SU-DHL-6 (cell line): ENCODE results near the gene TBL1X.

Experiments used
- H2AFZ ChIP-seq: fragments of 200-600 bp; sonication (generic); 2 replicates; pipeline ENCODE4 v1.6.1; 2014; ENCODE audit warnings: low read depth, mild to moderate bottlenecking, moderate library complexity, mixed read lengths, antibody characterized with exemption, low read length; ENCODE audit not compliant: severe bottlenecking
- H3F3A ChIP-seq: fragments of 200-600 bp; shearing (Covaris generic); 2 replicates; pipeline ENCODE4 v1.6.0; 2016; ENCODE audit warnings: antibody characterized with exemption, mild to moderate bottlenecking; ENCODE audit not compliant: insufficient read depth
- H3K27ac ChIP-seq: fragments of 200-600 bp; sonication (generic); 2 replicates; pipeline ENCODE4 v1.5.1; 2016; ENCODE audit warnings: low read depth, mild to moderate bottlenecking, low read length, moderate library complexity, mixed read lengths
- H3K27me3 ChIP-seq: fragments of 200-600 bp; sonication (generic), shearing (Covaris generic); 2 replicates; pipeline ENCODE4 v1.6.0; 2014; ENCODE audit warnings: mild to moderate bottlenecking, low read length
- H3K36me3 ChIP-seq: fragments of 200-600 bp; sonication (generic); 2 replicates; pipeline ENCODE4 v1.6.1; 2014; ENCODE audit warnings: mild to moderate bottlenecking, low read length, mixed read lengths
- H3K4me2 ChIP-seq: fragments of 300-600, 200-600 bp; shearing (Covaris generic), sonication (generic); 2 replicates; pipeline ENCODE4 v1.6.0; 2014; ENCODE audit warnings: low read length, low read depth, mild to moderate bottlenecking; ENCODE audit not compliant: poor library complexity, severe bottlenecking
- H3K4me3 ChIP-seq: fragments of 200-600 bp; sonication (generic); 2 replicates; pipeline ENCODE4 v1.5.1; 2014; ENCODE audit warnings: antibody characterized with exemption, low read length, mild to moderate bottlenecking, mixed read lengths; ENCODE audit not compliant: insufficient read depth, poor library complexity, severe bottlenecking
- H3K79me2 ChIP-seq: fragments of 200-600 bp; sonication (generic); 2 replicates; pipeline ENCODE4 v1.6.1; 2014; ENCODE audit warnings: mild to moderate bottlenecking, low read length, moderate library complexity; ENCODE audit not compliant: insufficient read depth
- H3K9ac ChIP-seq: fragments of 200-600 bp; sonication (generic); 2 replicates; pipeline ENCODE4 v1.7.0; 2014; ENCODE audit warnings: mild to moderate bottlenecking, low read length
- H3K9me2 ChIP-seq: fragments of 200-600 bp; sonication (generic); replicated peaks from 2 replicates; pipeline ENCODE4 v1.6.1; 2014; ENCODE audit warnings: low read length; ENCODE audit not compliant: insufficient read depth
- H3K9me3 ChIP-seq: fragments of 200-600 bp; sonication (generic); 2 replicates; pipeline ENCODE4 v1.6.1; 2014; ENCODE audit warnings: low read length, mixed read lengths; ENCODE audit not compliant: insufficient read depth
- H4K20me1 ChIP-seq: fragments of 200-600 bp; sonication (generic); 2 replicates; pipeline ENCODE4 v1.6.1; 2014; ENCODE audit warnings: low read depth, mild to moderate bottlenecking, antibody characterized with exemption, low read length, moderate library complexity, mixed read lengths
- CTCF ChIP-seq: fragments of 200-600 bp; sonication (generic); IDR thresholded peaks from one replicate; pipeline ENCODE4 v1.5.1; 2017; ENCODE audit warnings: antibody characterized with exemption, mild to moderate bottlenecking, low read length, moderate library complexity; ENCODE audit not compliant: insufficient read depth, poor library complexity, severe bottlenecking
- EZH2phosphoT487 ChIP-seq: fragments of 200-600 bp; sonication (generic), shearing (Covaris generic); conservative IDR thresholded peaks from 2 replicates; pipeline ENCODE4 v1.6.1; 2018; ENCODE audit warnings: mild to moderate bottlenecking, antibody characterized with exemption, low read length, moderate library complexity, mixed read lengths

Gene TBL1X

DNA sequence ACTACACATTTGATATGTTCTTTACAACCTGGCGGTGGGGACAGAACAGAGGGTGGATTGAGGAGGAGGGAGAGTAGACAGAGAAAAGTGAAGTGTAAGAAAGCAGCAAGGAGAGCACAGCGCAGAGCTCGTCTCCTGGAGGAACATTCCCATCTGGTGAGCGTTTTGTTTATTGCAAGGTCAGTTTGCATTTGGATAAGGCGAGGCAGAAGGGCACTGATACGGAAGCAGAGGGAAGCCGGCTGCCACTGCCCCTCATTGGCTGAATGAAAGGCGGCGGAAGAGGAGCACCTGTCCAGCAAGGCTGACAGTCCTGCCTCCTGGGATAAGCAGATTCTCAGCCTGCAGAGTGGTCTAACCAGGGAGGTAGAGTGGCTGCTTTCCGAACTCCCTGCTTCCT lies 217.6 kb downstream of the TBL1X start:
- Histone ChIP-seq H2AFZ (no peak overlapping the region), H3K36me3 (no peaks in the 10 kb centered on the region), H3K9me3 (no peaks in the 10 kb centered on the region), H3K9ac (no peak overlapping the region), H3K4me3 (no peak overlapping the region), H3K4me2 (no peak overlapping the region), H3F3A (no peaks in the 10 kb centered on the region), H3K27me3 (no peaks in the 10 kb centered on the region), H3K27ac (no peak overlapping the region), H3K9me2 (no peaks in the 10 kb centered on the region), H3K79me2 (no peaks in the 10 kb centered on the region), H4K20me1 (no peaks in the 10 kb centered on the region)
- TF ChIP-seq EZH2phosphoT487: no peak
- TF ChIP-seq CTCF: no peak

GRCh38 chrX:9682861-9683260 lies 218.0 kb downstream of the TBL1X start:
- no peaks in the 10 kb centered on the region for H3K27me3 ChIP-seq
- H3K79me2 ChIP-seq: no peaks in the 10 kb centered on the region

GRCh38 chrX:9683350-9683749 lies 218.5 kb downstream of the TBL1X start:
- Histone ChIP-seq H3K9me2 (no peaks in the 10 kb centered on the region), H3K79me2 (no peaks in the 10 kb centered on the region), H4K20me1 (no peaks in the 10 kb centered on the region), H2AFZ (no peak overlapping the region), H3K36me3 (no peaks in the 10 kb centered on the region), H3K4me3 (no peak overlapping the region), H3K4me2 (no peak overlapping the region), H3F3A (no peaks in the 10 kb centered on the region), H3K9ac (no peak overlapping the region), H3K27me3 (no peaks in the 10 kb centered on the region), H3K27ac (no peak overlapping the region), H3K9me3 (no peaks in the 10 kb centered on the region)
- TF ChIP-seq CTCF (no peak), EZH2phosphoT487 (no peak)

More at GRCh38 chrX:9682861-9683260, 218.0 kb downstream of the TBL1X start:
- Histone ChIP-seq H3K9ac (no peak overlapping the region), H3F3A (no peaks in the 10 kb centered on the region), H2AFZ (no peak overlapping the region), H3K27ac (no peak overlapping the region), H3K36me3 (no peaks in the 10 kb centered on the region), H3K4me3 (no peak overlapping the region), H3K9me3 (no peaks in the 10 kb centered on the region), H3K9me2 (no peaks in the 10 kb centered on the region), H3K4me2 (no peak overlapping the region), H4K20me1 (no peaks in the 10 kb centered on the region)
- no peak for TF ChIP-seq CTCF
- no peak for TF ChIP-seq EZH2phosphoT487
